GM12878 (cell line): Measurements from ENCODE around the gene KLF11.

Experiments used
- BHLHE40 ChIP-seq, 2 experiments: fragments of 450-650 bp in 1 of 2; IDR thresholded peaks; 2 replicates each; pipeline ENCODE4 v1.6.1; 2011 to 2017; ENCODE audit warnings: low read depth in 2 of 2, borderline replicate concordance in 1 of 2, improper control_type of control experiment in 1 of 2, low read length in 1 of 2, mild to moderate bottlenecking in 1 of 2
- CEBPB ChIP-seq, 2 experiments: fragments of 150-350 bp in 1 of 2; IDR thresholded peaks; 2 replicates each; pipeline ENCODE4 v1.6.1; 2012 to 2014; ENCODE audit warnings: low read depth in 2 of 2, low read length in 2 of 2, borderline replicate concordance in 1 of 2, inconsistent platforms in 1 of 2
- CHD2 ChIP-seq: IDR thresholded peaks from 2 replicates; pipeline ENCODE4 v1.6.1; 2011; ENCODE audit warnings: low read depth, low read length, improper control_type of control experiment, borderline replicate concordance
- CTCF ChIP-seq, 3 experiments: IDR thresholded peaks in 2 of 3; conservative IDR thresholded peaks in 1 of 3; 2 replicates each; pipeline ENCODE4 v1.5.1; 2011; ENCODE audit warnings: low read depth in 3 of 3, low read length in 3 of 3, mild to moderate bottlenecking in 3 of 3, control low read depth in 2 of 3, moderate library complexity in 2 of 3, inconsistent platforms in 1 of 3, mixed read lengths in 1 of 3; ENCODE audit not compliant: control insufficient read depth in 2 of 3, insufficient read depth in 1 of 3; ENCODE audit errors: extremely low read depth in 1 of 3
- CUX1 ChIP-seq: IDR thresholded peaks from 2 replicates; pipeline ENCODE4 v1.6.1; 2012; ENCODE audit warnings: improper control_type of control experiment, low read depth, low read length; ENCODE audit not compliant: insufficient replicate concordance
- EZH2 ChIP-seq: IDR thresholded peaks from 2 replicates; pipeline ENCODE4 v1.6.1; 2012; ENCODE audit warnings: low read depth, mild to moderate bottlenecking, control low read depth, inconsistent platforms, low read length, borderline replicate concordance; ENCODE audit not compliant: control insufficient read depth
- GABPA ChIP-seq: IDR thresholded peaks from 2 replicates; pipeline ENCODE4 v1.6.1; 2014; ENCODE audit warnings: antibody characterized with exemption, low read depth, mild to moderate bottlenecking, inconsistent platforms
- REST ChIP-seq: IDR thresholded peaks from 2 replicates; pipeline ENCODE4 v1.6.1; 2012; ENCODE audit warnings: mild to moderate bottlenecking, low read depth, low read length
- TCF7 ChIP-seq: IDR thresholded peaks from 2 replicates; pipeline ENCODE4 v1.6.1; 2014; ENCODE audit warnings: antibody characterized with exemption, borderline replicate concordance
- TF ChIP-seq, protein P1 (sequence below): IDR thresholded peaks from 2 replicates; pipeline ENCODE4 v1.6.1; 2011; ENCODE audit warnings: low read depth, low read length, improper control_type of control experiment, borderline replicate concordance
- TF ChIP-seq, protein P2 (sequence below): IDR thresholded peaks from 2 replicates; pipeline ENCODE4 v1.6.1; 2012; ENCODE audit warnings: low read depth, low read length, improper control_type of control experiment

GRCh38 chr2:9994462-9994861 is 48.9 kb upstream of the KLF11 start:
- no peak for TF ChIP-seq GABPA
- no peak for TF ChIP-seq CTCF (IDR thresholded peaks at IDR 0.05 in 2 of 3, conservative IDR thresholded peaks at IDR 0.05 in 1 of 3; ENCODE audit: control insufficient read depth in 2 of 3, extremely low read depth in 1 of 3, insufficient read depth in 1 of 3, low read depth in 3 of 3, low read length in 3 of 3)
- TF ChIP-seq EZH2, result no peak
- TF ChIP-seq REST, result no peak
- no peak for TF ChIP-seq TCF7
- TF ChIP-seq CHD2, result no peak
- no peak for TF ChIP-seq CUX1
- no peak for TF ChIP-seq BHLHE40 (IDR thresholded peaks at IDR 0.05; ENCODE audit: borderline replicate concordance in 1 of 2, low read depth in 2 of 2, low read length in 1 of 2)
- no peak for TF ChIP-seq CEBPB (IDR thresholded peaks at IDR 0.05; ENCODE audit: borderline replicate concordance in 1 of 2, low read depth in 2 of 2, low read length in 2 of 2)
- TF ChIP-seq, protein P1, sequence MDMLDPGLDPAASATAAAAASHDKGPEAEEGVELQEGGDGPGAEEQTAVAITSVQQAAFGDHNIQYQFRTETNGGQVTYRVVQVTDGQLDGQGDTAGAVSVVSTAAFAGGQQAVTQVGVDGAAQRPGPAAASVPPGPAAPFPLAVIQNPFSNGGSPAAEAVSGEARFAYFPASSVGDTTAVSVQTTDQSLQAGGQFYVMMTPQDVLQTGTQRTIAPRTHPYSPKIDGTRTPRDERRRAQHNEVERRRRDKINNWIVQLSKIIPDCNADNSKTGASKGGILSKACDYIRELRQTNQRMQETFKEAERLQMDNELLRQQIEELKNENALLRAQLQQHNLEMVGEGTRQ, result no peak
- TF ChIP-seq, protein P2, sequence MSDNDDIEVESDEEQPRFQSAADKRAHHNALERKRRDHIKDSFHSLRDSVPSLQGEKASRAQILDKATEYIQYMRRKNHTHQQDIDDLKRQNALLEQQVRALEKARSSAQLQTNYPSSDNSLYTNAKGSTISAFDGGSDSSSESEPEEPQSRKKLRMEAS, result no peak
